ENCODE results near the gene DNAH14. TPM values are rescaled to one million over a fixed set of nuclear protein-coding genes. Genes with fewer than 3 reads are reported as not detected.

Gene DNAH14
- total RNA-seq, 1 experiment from 2014 or later, result 33.2 TPM

DNA sequence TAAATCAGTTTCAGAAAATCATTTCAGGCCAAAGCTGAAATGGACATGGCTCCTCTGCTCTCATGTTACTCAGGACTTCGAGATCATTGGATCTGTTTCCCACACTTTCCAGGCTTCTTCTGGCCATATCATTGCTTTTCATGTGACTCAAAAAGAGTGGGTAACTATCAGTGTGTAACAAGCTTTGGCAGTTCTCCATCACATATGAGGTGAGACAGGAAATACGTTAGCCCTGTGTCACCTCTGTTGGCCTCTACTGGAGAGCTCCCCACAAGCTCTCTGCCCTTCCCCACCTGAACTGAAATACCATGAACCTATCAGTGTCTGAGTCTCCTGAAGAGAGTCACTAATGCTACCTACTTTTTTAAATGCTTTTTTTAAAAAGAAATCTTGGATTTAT lies 370.1 kb downstream of the DNAH14 start:
- CTCF ChIA-PET, result no interaction called here
- H3K9me3 ChIP-seq (ENCODE audit: control insufficient read depth in 1 of 2, insufficient read depth in 1 of 2, low read depth in 1 of 2, low read length in 2 of 2), result no peaks in the 10 kb centered on the region

More for the DNA sequence above, 370.1 kb downstream of the DNAH14 start:
- Histone ChIP-seq H3K27me3 (ENCODE audit: insufficient read depth, low read length) (no peaks in the 10 kb centered on the region), H3K9ac (ENCODE audit: low read length) (no peak overlapping the region), H3K4me1 (ENCODE audit: control insufficient read depth in 1 of 2, insufficient read depth in 2 of 2, low read length in 2 of 2) (no peaks in the 10 kb centered on the region), H3K4me3 (replicated peaks in 1 of 2; ENCODE audit: low read depth in 1 of 2, low read length in 2 of 2) (no peak overlapping the region), H3K4me2 (ENCODE audit: low read length) (no peak overlapping the region), H3K9me2 (ENCODE audit: insufficient read depth) (no peaks in the 10 kb centered on the region), H2AFZ (ENCODE audit: low read depth, low read length, poor library complexity, severe bottlenecking) (no peak overlapping the region), H3K27ac (ENCODE audit: low read depth, low read length) (no peak overlapping the region), H3K36me3 (ENCODE audit: control insufficient read depth in 1 of 2, insufficient read depth in 2 of 2, low read length in 2 of 2) (no peaks in the 10 kb centered on the region), H3K79me2 (ENCODE audit: insufficient read depth, low read length) (no peaks in the 10 kb centered on the region), H4K20me1 (ENCODE audit: insufficient read depth) (no peaks in the 10 kb centered on the region)
- TF ChIP-seq TCF7L2 (IDR thresholded peaks at IDR 0.05; ENCODE audit: borderline replicate concordance, extremely low read depth, insufficient read depth, insufficient read length) (no peak), SIN3A (IDR thresholded peaks at IDR 0.05; ENCODE audit: low read depth) (no peak), RAD21 (IDR thresholded peaks at IDR 0.05; ENCODE audit: low read depth) (no peak), SRF (IDR thresholded peaks at IDR 0.05; ENCODE audit: low read depth) (no peak), EZH2 (IDR thresholded peaks at IDR 0.05) (no peak), POLR2A (IDR thresholded peaks at IDR 0.05; ENCODE audit: borderline replicate concordance, extremely low read depth, insufficient read depth, insufficient read length) (no peak), ELF1 (IDR thresholded peaks at IDR 0.05; ENCODE audit: borderline replicate concordance, low read depth) (no peak), CEBPB (IDR thresholded peaks at IDR 0.05; ENCODE audit: low read depth) (no peak), ZFX (IDR thresholded peaks at IDR 0.05) (no peak), POLR2AphosphoS5 (IDR thresholded peaks at IDR 0.05; ENCODE audit: low read depth, low read length) (no peak), FOSL1 (IDR thresholded peaks at IDR 0.05; ENCODE audit: low read depth) (no peak)
- TF ChIP-seq, protein P1, sequence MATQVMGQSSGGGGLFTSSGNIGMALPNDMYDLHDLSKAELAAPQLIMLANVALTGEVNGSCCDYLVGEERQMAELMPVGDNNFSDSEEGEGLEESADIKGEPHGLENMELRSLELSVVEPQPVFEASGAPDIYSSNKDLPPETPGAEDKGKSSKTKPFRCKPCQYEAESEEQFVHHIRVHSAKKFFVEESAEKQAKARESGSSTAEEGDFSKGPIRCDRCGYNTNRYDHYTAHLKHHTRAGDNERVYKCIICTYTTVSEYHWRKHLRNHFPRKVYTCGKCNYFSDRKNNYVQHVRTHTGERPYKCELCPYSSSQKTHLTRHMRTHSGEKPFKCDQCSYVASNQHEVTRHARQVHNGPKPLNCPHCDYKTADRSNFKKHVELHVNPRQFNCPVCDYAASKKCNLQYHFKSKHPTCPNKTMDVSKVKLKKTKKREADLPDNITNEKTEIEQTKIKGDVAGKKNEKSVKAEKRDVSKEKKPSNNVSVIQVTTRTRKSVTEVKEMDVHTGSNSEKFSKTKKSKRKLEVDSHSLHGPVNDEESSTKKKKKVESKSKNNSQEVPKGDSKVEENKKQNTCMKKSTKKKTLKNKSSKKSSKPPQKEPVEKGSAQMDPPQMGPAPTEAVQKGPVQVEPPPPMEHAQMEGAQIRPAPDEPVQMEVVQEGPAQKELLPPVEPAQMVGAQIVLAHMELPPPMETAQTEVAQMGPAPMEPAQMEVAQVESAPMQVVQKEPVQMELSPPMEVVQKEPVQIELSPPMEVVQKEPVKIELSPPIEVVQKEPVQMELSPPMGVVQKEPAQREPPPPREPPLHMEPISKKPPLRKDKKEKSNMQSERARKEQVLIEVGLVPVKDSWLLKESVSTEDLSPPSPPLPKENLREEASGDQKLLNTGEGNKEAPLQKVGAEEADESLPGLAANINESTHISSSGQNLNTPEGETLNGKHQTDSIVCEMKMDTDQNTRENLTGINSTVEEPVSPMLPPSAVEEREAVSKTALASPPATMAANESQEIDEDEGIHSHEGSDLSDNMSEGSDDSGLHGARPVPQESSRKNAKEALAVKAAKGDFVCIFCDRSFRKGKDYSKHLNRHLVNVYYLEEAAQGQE (IDR thresholded peaks at IDR 0.05; ENCODE audit: low read depth), result no peak
- TF ChIP-seq, protein P2, sequence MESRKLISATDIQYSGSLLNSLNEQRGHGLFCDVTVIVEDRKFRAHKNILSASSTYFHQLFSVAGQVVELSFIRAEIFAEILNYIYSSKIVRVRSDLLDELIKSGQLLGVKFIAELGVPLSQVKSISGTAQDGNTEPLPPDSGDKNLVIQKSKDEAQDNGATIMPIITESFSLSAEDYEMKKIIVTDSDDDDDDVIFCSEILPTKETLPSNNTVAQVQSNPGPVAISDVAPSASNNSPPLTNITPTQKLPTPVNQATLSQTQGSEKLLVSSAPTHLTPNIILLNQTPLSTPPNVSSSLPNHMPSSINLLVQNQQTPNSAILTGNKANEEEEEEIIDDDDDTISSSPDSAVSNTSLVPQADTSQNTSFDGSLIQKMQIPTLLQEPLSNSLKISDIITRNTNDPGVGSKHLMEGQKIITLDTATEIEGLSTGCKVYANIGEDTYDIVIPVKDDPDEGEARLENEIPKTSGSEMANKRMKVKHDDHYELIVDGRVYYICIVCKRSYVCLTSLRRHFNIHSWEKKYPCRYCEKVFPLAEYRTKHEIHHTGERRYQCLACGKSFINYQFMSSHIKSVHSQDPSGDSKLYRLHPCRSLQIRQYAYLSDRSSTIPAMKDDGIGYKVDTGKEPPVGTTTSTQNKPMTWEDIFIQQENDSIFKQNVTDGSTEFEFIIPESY (IDR thresholded peaks at IDR 0.05; ENCODE audit: extremely low read depth, insufficient replicate concordance, low read length), result no peak
- POLR2A ChIA-PET, result no interaction called here
- ATAC-seq, result no peak
- intact Hi-C loops (cut with micrococcal nuclease), result no loop called here
- DNase-seq (ENCODE audit: low read depth, low spot score), result no peak
- no TSS peak for BruUV-seq (replicated peaks)
- RAD21 ChIA-PET (ENCODE audit: low non-redundant PET in 1 of 2, low total read pairs in 2 of 2, uncharacterized antibody in 2 of 2, unreplicated experiment in 2 of 2), result no interaction called here
